HG03558 (cell line): ENCODE data around the gene ANO9.
"Not testable (repeated sequence)": the region's sequence is repeated elsewhere in the genome, so short reads cannot be mapped to it uniquely, and the experiment has no call there.

ENCODE experiments used
- ATAC-seq: cut with Tn5 transposase; IDR thresholded peaks from one replicate; pipeline ENCODE4 v1.9.1; 2021; ENCODE audit warnings: moderate number of reproducible peaks; ENCODE audit not compliant: unreplicated experiment; ENCODE audit errors: extremely low read depth

ANO9 gene

GRCh38 chr11:418343-419247, 23.2 kb downstream of the ANO9 start:
- ATAC-seq: no peak

GRCh38 chr11:417652-418342, 24.0 kb downstream of the ANO9 start:
- no peak for ATAC-seq

DNA sequence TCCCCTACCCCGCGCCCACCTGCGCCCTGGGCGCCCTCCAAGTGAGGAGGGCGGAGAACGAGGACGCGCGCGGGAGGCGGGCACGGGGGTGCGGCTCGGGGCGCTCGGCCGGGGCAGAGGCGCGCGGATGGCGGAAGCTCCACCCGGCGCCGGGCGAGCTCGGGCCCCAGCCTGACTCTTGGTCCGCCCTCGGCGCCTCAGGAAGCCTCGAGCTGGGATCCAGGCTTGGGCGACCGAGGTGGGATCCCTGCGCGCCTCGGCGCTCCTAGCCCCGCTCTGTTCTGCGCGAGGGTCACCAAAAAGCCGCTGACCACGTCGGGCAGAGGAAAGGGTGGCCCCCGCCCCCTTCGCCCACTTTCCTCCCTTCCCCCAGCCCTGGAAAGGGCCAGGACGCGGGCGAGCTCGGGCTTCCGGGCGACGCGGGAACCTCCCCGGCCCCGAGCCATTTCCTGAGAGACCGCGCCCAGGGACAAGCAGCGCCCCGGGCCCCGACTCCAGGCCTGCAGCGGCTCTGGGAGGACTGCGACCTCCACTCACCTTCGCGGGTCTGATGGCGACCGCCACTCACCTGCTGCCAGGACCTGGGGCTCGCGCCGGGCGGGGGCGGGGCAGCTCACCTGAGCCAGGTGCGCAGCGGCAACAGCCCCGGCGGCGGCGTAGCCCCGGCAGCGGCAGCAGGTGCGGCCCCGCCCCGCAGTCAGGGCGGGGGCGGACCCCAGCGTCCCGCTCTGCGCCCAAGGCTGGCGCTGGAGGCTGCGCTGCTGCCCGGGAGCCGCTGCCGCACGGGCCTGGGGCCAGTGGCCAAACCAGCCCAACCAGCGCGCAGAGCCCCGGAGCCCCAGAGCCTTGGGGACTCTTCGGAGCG, 24.8 kb downstream of the ANO9 start:
- no peak for ATAC-seq

GRCh38 chr11:416051-416756, 25.6 kb downstream of the ANO9 start:
- ATAC-seq: no peak

DNA sequence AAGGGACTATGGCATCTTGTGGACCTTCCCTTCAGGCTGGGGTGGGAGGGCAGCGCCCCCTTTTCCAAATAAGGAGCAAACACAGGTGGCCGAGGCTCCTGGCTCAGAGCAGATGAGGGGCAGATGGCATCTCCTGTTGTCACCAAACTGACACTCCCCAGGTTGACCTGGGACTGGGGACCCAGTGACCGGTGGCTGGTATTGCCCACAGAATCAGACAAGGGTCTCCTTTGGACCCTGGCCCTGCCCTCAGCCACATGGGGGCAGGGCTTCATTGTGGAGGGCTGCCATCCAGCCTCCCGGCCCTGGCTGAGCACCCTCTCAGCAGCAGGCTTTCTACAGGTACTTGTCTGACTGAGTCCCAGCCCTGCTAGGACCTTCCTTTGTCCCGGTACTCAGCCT, 26.2 kb downstream of the ANO9 start:
- ATAC-seq: no peak

GRCh38 chr11:414318-414857, 27.4 kb downstream of the ANO9 start:
- no peak for ATAC-seq

GRCh38 chr11:413120-414081, 28.4 kb downstream of the ANO9 start:
- ATAC-seq: no peak

DNA sequence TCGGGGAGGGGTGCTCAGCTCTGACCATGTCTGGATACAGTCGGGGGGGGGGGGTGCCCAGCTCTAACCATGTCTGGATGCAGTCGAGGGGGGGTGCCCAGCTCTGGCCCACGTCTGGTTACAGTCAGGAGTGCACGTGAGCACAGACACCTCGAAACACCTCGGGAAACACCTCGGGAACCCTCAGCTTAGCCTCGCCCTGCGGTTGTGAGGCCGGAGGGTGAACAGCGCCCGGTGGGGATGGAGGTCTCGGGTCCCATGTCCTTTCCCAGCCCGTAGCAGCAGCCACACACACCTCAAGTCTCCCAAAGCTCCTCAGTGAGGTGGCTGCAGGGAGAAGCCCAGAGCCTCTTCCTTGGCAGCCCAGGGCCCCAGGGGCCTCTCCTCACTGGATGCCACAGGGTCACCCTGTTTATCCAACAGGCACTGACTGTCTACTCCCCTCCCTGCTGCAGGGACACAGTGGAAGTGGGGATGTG, 29.1 kb downstream of the ANO9 start:
- no peak for ATAC-seq

- not testable (repeated sequence) for ATAC-seq
Measured at GRCh38 chr11:411520-411919, 30.3 kb downstream of the ANO9 start.

- not testable (repeated sequence) for ATAC-seq
Measured at GRCh38 chr11:410711-411110, 31.1 kb downstream of the ANO9 start.

GRCh38 chr11:409600-410483, 32.0 kb downstream of the ANO9 start:
- ATAC-seq: no peak

GRCh38 chr11:409008-409599, 32.7 kb downstream of the ANO9 start:
- ATAC-seq: no peak

GRCh38 chr11:408154-409007, 33.4 kb downstream of the ANO9 start:
- ATAC-seq: no peak

DNA sequence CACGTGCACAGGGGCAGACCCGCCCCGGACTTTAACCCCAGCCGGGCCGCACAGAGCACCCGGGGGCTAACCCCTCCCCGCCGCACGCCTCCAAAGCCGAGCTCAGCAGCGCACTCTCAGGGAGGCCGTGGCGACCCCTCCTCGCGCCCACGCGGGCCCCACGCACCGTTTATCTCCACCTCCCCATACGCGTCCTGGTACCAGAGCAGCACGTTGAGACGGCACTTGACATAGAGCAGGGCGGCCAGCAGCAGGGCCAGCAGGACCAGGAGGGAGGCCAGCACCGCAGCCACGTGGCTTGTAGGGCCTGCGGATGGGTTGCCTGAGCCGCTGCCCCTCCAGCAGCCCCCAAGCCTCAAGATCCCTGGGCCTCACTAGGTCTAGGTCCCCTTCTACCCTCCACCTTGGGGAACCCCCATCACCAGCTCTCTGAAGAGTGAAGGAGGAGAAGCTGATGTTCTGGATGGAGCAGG, 34.1 kb downstream of the ANO9 start:
- ATAC-seq: no peak

DNA sequence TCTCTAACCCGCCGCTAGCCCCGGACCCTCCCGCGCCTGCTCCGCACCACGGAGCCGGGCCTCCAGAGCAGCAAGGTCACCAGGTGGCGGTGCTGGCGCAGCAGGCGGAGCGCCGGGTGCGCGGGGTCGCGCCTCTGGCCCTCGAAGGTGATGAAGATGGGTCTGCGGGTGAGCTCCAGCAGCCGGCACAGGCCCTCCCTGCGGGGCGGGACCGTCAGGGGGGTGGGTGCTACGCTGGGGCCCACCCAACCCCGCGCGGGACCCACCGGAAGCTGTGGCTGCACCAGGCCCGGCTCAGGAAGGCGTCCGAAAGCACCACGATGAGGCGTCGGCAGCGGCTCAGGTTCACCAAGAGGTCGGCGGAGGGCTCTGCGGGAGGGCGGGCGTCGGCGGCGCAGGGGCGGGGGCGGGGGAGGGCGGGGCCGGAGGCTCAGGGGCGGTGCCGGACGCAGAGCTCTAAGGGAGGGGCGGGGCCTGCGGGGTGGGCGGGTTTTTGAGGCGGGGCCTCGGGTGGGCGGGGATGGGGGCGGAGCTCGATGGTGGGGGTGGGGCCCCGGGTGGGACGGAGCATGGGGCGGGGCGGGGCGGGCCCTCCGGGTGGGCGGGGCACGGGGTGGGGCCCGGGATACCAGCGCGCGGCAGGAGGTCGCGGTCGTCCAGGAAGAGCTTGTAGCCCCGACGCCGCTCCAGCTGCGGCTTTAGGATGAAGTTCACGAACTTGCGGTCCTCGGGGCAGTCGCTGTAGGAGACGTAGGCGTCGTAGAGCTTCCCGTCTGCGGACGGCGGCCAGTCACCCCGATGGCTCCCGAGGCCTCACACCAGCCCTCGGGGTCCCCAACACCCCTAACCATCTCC, 34.8 kb downstream of the ANO9 start:
- no peak for ATAC-seq
